ENCODE measurements around the gene SPOCD1.

The SPOCD1 gene

GRCh38 chr1:31742462-31743212 lies 73.2 kb downstream of the SPOCD1 start:
- no peak for DNase-seq (ENCODE audit: low read depth in 4 of 4, low spot score in 1 of 4)
